ENCODE results near the gene TRPM4. TPM values are rescaled to one million over a fixed set of nuclear protein-coding genes. Genes with fewer than 3 reads are reported as not detected.

Gene TRPM4
- total and polyA plus RNA-seq, 2 of the 13 experiments (the other 11 are each of a cell fraction or from before 2014, with no cell fraction given): 1.9 to 4.3 TPM

DNA sequence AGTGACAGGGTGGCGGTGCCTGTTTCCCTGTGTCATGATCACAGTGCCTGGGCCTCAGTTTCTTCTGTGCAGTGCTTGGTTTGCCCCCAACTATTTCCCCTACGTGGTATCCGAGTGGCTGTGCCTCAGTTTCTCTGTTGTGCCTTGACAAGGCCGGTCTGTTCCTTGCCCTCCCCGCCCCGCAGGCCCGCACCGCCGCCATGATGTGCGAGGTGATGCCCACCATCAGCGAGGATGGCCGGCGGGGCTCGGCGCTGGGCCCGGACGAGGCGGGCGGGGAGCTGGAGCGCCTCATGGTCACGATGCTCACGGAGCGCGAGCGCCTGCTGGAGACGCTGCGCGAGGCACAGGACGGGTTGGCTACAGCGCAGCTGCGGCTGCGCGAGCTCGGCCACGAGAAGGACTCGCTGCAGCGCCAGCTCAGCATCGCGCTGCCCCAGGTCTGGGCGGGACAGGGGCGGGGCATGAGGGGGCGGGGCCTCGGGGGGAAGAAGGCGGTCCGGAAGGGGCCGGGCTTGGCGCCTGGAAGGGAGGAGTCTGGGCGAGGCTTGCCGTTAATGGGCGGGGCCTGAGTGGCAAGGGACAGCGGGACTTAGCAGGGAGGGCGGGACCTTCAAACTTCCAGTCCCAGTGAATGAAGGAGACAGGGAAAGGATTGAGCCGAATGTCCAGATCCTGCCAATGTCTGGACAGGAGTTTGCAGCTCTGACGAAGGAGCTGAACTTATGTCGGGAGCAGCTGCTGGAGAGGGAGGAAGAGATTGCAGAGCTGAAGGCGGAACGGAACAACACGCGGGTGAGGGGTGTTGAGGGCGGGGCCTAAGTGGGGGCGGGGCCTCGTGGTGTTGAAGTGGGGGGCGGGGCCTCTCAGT is 29.7 kb upstream of the TRPM4 start (continued):
- TF ChIP-seq ELF4 (CRISPR knock-in tag; IDR thresholded peaks at IDR 0.05; ENCODE audit: borderline replicate concordance) (no peak), MED13 (CRISPR knock-in tag; IDR thresholded peaks at IDR 0.05) (peak; percentile 93), UBTF (CRISPR knock-in tag; IDR thresholded peaks at IDR 0.05) (peak; percentile 91), ZNF775 (CRISPR knock-in tag; IDR thresholded peaks at IDR 0.05; ENCODE audit: borderline replicate concordance) (peak; percentile 96), SUZ12 (IDR thresholded peaks at IDR 0.05; ENCODE audit: low read depth, low read length) (no peak), ZNF678 (CRISPR knock-in tag; IDR thresholded peaks at IDR 0.05) (peak; percentile 98; the same call in 1 of the 2 replicates), HNRNPH1 (optimal IDR thresholded peaks at IDR 0.05; ENCODE audit: low read depth, low read length) (no peak), ARHGAP35 (CRISPR knock-in tag; IDR thresholded peaks at IDR 0.05; ENCODE audit: borderline replicate concordance) (peak; percentile 100), ZSCAN30 (CRISPR knock-in tag; IDR thresholded peaks at IDR 0.05) (0 out of 2 replicates have a peak, but pooled peaks have one; percentile 49), BRF2 (CRISPR knock-in tag; IDR thresholded peaks at IDR 0.05) (peak; percentile 98), ZNF335 (CRISPR knock-in tag; IDR thresholded peaks at IDR 0.05) (peak; percentile 89), ZSCAN31 (CRISPR knock-in tag; IDR thresholded peaks at IDR 0.05; ENCODE audit: low read depth) (peak; percentile 88)
- TF ChIP-seq, protein P1, sequence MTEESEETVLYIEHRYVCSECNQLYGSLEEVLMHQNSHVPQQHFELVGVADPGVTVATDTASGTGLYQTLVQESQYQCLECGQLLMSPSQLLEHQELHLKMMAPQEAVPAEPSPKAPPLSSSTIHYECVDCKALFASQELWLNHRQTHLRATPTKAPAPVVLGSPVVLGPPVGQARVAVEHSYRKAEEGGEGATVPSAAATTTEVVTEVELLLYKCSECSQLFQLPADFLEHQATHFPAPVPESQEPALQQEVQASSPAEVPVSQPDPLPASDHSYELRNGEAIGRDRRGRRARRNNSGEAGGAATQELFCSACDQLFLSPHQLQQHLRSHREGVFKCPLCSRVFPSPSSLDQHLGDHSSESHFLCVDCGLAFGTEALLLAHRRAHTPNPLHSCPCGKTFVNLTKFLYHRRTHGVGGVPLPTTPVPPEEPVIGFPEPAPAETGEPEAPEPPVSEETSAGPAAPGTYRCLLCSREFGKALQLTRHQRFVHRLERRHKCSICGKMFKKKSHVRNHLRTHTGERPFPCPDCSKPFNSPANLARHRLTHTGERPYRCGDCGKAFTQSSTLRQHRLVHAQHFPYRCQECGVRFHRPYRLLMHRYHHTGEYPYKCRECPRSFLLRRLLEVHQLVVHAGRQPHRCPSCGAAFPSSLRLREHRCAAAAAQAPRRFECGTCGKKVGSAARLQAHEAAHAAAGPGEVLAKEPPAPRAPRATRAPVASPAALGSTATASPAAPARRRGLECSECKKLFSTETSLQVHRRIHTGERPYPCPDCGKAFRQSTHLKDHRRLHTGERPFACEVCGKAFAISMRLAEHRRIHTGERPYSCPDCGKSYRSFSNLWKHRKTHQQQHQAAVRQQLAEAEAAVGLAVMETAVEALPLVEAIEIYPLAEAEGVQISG (CRISPR knock-in tag; IDR thresholded peaks at IDR 0.05): peak; percentile 91
- TF ChIP-seq, protein P2, sequence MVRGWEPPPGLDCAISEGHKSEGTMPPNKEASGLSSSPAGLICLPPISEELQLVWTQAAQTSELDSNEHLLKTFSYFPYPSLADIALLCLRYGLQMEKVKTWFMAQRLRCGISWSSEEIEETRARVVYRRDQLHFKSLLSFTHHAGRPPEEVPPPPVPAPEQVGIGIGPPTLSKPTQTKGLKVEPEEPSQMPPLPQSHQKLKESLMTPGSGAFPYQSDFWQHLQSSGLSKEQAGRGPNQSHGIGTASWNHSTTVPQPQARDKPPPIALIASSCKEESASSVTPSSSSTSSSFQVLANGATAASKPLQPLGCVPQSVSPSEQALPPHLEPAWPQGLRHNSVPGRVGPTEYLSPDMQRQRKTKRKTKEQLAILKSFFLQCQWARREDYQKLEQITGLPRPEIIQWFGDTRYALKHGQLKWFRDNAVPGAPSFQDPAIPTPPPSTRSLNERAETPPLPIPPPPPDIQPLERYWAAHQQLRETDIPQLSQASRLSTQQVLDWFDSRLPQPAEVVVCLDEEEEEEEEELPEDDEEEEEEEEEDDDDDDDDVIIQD (CRISPR knock-in tag; IDR thresholded peaks at IDR 0.05; ENCODE audit: low read depth): peak; percentile 57; the same call in 1 of the 2 replicates
- TF ChIP-seq, protein P3, sequence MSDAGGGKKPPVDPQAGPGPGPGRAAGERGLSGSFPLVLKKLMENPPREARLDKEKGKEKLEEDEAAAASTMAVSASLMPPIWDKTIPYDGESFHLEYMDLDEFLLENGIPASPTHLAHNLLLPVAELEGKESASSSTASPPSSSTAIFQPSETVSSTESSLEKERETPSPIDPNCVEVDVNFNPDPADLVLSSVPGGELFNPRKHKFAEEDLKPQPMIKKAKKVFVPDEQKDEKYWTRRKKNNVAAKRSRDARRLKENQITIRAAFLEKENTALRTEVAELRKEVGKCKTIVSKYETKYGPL (CRISPR knock-in tag; IDR thresholded peaks at IDR 0.05): peak; percentile 91; the same call in 1 of the 2 replicates
- TF ChIP-seq, protein P4, sequence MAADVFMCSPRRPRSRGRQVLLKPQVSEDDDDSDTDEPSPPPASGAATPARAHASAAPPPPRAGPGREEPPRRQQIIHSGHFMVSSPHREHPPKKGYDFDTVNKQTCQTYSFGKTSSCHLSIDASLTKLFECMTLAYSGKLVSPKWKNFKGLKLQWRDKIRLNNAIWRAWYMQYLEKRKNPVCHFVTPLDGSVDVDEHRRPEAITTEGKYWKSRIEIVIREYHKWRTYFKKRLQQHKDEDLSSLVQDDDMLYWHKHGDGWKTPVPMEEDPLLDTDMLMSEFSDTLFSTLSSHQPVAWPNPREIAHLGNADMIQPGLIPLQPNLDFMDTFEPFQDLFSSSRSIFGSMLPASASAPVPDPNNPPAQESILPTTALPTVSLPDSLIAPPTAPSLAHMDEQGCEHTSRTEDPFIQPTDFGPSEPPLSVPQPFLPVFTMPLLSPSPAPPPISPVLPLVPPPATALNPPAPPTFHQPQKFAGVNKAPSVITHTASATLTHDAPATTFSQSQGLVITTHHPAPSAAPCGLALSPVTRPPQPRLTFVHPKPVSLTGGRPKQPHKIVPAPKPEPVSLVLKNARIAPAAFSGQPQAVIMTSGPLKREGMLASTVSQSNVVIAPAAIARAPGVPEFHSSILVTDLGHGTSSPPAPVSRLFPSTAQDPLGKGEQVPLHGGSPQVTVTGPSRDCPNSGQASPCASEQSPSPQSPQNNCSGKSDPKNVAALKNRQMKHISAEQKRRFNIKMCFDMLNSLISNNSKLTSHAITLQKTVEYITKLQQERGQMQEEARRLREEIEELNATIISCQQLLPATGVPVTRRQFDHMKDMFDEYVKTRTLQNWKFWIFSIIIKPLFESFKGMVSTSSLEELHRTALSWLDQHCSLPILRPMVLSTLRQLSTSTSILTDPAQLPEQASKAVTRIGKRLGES (CRISPR knock-in tag; IDR thresholded peaks at IDR 0.05; ENCODE audit: borderline replicate concordance): peak; percentile 92; the same call in 1 of the 2 replicates

Measured in HepG2 (cell line).